GM21390 (cell line): ENCODE measurements around the gene CRTC1.
"Not testable (repeated sequence)": the region's sequence is repeated elsewhere in the genome, so short reads cannot be mapped to it uniquely, and the experiment has no call there.

ENCODE experiments used
- ATAC-seq: cut with Tn5 transposase; IDR thresholded peaks from one replicate; pipeline ENCODE4 v1.9.1; 2021; ENCODE audit not compliant: unreplicated experiment

The CRTC1 gene

DNA sequence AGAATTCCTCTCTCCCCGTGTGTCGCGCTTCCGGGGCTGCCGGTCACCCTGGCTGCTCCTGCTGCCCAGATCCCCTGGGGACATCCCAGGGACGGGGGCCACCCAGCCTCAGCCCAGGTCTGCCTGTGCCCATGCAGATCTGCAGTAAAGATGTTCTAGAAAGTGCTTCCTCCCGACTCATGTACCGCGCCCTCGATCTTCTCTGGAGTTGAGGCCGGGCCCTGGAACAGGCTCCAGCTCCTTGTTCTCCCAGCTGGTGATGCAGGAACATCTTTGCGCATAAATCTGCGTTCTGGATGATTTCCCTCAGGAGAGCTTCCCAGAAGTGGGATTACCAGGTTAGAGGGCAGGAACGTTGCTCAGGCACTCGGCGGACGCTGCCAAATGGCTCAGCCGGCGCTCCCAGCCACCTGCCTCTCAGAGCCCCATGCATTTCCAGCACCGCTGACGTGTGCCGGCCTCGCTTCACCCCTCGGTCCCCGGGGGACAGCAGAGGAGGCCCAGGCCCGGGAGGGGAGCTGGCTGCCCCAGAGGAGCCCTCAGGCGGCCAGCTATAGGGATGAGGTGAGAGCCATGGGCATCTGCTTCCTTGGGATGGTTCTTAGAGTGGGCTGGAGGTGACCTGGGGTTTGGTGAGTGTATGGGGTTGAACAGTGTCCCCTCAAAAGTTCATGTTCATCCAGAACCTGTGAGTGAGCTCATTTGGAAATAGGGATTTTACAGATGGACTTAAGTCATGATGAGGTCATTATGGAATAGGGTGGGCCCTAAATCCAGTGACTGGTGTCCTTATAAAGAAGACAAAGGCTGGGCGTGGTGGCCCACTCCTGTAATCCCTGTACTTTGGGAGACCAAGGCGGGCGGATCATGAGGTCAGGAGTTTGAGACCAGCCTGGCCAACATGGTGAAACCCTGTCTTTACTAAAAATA is 42.6 kb downstream of the CRTC1 start:
- no peak for ATAC-seq

DNA sequence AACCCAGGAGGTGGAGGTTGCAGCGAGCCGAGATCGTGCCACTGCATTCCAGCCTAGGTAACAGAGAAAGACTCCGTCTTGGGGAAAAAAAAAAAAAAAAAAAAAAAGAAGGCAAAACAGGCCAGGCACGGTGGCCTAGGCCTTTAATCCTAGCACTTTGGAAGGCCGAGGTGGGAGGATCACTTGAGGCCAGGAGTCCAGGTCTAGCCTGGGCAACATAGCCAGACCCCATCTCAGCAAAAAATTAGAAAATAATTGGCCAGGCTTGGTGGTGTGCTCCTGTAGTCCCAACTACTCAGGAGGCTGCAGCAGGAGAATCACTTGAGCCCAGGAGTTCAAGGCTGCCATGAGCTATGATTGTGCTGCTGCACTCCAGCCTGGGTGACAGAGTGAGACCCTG is 43.4 kb downstream of the CRTC1 start:
- no peak for ATAC-seq

DNA sequence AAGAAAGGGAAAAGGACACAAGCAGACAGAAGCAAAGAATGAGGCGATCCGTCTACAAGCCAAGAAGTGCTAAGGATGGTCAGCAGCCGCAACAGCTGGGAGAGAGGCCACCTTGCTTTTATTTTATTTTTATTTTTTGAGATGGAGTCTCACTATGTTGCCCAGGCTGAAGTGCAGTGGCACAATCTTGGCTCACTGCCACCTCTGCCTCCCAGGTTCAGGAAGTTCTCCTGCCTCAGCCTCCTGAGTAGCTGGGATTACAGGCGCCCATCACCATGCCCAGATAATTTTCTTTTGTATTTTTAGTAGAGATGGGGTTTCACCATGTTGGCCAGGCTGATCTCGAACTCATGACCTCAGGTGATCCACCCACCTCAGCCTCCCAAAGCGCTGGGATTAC is 44.1 kb downstream of the CRTC1 start:
- not testable (repeated sequence) for ATAC-seq

DNA sequence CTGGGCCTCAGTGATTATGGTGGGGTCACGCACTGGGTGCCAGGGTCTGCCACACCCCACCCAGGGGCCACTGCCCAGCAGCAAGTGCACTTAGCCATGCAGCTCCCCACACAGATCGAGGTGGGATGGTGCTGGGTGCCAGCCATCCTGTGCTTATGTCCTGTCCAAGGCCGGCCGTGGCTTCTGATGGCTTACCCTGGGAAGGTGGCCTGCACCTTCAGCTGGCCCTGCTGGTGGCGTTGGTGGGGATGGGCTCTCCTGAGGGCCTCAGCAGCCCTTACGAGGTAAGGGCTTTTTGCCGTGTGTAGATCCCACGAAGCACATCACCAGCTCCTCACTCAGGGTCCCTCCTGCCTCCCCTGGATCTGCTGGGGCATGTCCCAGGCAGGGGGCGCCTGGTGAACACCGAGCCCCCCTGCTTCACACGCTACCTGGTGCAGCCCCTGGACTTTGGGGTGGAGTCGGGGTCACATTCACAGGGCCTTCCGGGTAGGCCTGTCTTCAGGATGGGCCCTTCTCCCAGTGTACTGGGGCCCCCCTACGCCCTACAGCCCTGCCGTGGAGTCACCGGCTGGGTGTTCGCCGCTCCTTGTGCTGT is 46.6 kb downstream of the CRTC1 start:
- no peak for ATAC-seq

DNA sequence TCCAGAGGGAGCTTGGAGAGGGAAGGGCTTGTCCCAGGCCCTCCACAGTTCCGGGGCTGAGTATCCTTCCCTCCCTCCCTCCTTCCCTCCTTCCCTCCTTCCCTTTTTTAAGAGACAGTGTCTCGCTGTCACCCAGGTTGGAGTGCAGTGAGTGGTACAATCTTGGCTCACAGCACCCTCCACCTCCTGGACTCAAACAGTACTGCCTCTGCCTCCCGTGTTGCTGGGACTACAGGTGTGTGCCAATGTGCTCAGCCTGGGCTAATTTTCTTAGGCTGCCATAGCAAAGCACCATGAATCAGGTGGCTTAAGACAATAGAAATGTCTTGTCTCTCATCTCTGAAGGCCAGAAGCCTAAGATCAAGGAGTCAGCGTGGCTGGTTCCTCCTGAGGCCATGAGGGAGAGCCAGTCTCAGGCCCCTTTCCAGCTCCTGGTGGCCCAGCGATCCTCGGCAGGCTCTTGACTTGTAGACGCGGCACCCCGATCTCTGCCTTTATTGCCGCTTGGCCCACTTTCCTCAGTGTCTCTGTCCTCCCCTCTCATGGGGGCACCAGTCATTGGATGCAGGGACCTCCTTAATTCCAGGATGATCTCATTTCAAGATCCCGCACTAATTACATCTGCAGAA is 47.5 kb downstream of the CRTC1 start:
- ATAC-seq, result no peak

DNA sequence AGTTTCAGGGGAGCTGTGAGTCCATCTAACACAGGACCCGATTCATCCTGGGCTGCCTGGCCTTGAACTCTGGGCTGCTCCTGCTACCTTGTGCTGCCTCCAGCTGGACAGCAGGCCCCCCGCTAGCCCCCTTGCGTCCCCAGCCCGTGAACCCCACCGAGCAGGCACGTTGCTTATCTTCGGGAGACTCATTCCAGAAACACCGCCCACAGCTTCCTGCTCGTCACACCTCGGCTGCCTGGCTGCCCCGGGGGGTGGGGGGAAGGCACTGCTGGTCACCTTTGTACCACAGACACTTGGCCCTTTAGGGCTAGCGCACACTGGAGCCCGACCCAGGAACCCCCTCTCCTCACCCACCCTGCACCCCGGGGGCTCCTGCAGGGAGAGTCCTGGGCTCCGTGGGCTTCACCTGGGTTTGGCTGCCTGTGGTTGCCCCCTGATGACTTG is 48.1 kb downstream of the CRTC1 start:
- no peak for ATAC-seq

DNA sequence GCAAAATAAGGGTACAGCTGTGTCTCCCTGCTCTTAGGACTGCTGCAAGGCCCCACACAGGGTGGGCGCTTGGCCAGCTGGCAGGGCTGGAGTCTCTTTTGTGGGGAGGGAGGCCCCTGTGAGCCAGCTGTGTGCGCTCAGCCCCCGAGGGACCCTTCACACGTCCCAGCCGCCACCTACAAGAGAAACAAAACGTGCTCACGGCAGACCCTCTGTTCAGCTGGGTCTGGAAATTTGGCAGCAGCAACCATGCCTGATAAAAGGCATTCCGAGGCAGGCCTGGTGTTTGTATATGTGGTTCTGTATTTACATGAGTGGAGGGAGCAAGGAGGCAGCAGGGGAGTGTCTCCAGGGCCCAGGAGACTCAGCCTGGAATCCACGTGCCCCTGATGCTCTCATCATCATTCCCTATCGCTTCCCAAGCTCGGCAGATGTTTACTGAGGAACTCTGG is 49.7 kb downstream of the CRTC1 start:
- no peak for ATAC-seq

DNA sequence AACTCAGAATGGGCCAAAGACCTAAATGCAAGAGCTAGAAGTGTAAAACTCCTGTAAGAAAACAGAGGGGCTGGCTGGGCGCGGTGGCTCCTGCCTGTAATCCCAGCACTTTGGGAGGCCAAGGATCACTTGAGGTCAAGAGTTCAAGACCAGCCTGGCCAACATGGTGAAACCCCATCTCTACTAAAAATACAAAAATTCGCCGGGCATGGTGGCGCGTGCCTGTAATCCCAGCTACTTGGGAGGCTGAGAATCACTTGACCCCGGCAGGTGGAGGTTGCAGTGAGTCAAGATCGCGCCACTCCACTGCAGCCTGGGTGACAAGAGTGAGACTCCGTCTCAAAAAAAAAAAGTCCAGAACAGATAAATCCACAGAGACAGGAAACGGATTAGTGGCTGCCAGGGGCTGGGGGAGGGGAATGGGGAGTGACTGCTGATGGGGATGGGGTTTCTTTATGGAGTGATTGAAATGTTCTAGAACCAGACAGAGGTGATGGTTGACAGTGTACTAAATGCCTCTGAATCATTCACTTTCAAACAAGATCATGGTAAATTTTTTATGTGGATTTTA is 50.4 kb downstream of the CRTC1 start:
- ATAC-seq, result not testable (repeated sequence)

DNA sequence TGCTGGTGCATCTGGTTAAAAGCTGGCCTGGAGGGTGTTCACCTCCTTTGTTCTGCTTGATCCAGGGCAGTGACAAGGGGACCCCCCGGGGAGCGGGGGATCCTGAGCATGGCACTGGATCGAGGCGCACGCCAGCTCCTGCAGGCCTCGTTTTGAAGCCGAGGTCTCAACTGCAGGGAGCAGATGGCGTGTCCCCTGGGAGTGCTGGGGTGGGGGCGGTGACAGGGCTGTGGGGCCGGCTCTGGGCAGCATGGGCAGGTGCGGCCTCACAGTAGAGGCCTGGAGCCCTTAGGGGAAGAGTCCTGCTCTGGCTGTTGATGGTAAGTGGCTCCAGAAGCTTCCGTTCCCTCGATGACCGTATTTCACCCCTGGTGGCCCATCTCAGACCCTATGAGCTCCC is 51.8 kb downstream of the CRTC1 start:
- ATAC-seq, result no peak

DNA sequence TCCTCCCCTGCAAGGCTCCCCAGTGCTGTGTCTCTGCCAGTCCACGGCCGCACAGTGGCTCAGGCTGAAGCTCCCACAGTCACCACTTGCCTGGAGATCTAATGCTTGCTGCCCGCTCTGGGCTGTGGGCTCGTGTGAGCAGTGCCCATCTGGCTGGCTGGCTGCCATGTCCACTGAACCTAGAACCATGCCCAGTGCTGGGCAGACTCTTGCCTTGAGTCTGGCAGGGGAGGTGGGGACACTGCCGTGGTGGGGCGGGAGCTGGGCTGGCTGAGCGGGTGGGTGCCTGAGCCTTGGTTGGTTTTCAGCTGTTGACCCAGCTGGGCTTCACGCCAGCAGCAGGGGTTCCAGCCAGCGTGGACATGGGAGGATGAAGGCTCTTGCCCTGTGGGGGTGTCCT is 52.3 kb downstream of the CRTC1 start:
- ATAC-seq, result no peak

DNA sequence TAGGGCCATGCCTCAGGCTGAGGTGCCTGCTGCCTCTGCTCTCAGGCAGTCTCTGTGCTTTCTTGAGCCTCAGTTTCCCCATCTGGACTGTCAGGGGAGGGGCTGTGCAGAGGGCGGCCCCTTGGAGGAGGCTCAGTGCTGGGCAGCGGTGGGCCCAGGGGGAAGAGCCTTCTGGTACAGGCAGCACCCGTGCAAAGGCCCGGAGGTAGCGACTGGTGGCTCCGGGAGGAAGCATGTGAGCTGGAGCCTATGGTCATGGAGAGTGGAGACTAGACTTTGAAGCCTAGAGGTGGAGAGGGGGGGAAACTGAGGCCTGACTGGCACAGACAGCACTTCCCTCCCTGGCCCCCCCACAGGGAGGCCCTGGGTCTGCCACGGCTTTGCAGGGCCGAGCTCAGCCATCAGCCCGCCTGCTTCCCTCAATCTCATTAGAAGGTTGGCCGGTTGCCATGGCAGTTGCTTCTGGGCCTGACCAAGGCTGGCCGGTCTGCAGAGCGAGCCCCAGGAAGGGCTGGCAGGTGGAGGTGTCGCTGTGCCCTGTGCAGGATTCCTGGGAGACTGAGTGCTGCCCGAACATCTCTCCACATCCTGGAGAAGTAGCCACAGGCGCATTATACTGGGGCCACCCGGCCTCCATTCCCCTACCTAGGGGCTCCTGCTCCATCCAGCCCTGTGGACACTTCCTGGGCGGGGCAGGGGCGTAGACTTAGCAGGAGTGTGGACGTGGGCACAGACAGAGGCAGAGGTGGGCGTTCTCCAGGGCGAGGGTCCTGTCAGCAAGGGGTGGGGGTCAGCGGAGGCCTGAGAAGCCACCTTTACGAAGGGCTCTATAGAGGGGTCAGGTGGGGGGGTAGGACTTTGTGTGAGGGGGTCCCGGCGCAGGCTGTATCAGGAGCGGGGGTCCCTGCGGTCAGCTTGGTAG is 53.2 kb downstream of the CRTC1 start:
- ATAC-seq, result no peak

DNA sequence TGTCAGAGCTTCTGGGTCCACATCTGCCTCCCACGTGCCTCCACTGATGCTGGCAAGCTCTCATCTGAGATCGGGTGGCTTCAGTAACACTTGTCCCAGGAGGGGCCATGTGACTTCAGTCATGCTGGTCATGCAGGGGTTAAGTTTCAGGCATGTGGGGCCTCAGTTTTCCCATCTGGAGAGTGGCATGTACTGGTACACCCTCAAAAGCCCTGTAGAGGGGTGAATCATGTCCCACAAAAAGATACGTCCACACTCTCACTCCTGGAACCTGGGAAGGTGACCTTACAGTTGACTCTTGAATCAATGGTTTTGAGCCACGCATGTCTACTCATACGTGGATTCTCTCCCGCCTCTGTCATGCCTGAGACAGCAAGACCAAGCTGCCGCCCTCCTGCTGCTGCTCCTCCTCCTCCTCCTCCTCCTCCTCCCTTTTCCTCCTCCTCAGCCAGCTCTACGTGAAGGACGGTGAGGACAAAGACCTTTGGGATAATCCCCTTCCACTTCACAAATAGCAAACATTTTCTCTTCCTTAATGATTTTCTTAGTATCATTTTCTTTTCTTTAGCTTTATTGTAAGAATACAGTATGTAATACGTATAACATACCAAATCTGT is 54.0 kb downstream of the CRTC1 start:
- ATAC-seq, result no peak

DNA sequence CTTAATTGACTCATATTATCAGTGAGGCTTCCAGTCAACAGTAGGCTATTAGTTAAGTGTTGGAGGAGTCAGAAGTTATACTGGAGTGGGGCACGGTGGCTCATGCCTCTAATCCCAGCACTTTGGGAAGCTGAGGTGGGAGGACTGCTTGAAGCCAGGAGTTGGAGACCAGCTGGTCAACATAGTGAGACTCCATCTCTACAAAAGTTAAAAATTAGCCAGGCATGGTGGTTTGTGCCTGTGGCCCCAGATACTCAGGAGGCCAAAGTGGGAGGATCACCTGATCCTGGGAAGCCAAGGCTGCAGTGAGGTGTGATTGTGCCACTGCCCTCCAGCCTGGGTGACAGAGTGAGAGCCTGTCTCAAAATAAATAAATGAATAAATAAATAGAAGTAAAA is 54.5 kb downstream of the CRTC1 start:
- ATAC-seq, result no peak

DNA sequence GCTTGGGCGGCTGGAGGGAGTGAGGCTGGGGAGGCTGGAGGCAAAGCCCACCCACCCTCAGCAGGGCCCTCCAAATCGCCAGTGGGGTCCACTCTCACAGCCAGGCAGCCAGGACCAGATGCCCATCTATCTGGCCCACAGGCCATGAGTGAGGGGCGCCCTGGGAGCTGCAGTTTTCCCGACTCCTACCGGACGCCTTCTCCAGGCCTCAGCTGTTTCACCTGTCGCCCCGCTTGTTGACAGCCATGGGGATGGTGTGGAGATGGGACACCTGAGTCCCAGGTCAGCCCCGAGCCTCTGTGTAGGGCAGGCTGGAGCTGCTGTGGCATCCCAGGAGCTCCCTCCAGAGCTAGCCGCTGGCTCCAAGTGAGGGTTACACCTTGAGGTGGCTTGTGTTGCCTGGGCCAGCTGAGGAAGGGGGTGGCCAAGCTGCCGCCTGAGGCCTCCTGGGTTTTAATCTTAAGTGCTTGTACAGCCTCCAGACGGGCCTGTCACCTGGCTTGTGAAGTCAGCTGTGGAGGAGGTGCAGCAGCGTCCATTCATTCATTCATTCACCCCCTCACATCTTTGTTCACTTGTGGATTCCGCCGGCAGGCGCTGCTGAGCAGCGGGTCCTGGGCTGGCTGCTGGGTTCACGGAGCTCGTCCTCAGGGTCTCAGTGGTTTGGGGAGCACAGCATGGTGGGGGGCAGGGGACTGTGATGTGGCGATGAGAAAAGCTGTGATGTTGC is 55.6 kb downstream of the CRTC1 start:
- ATAC-seq, result no peak

DNA sequence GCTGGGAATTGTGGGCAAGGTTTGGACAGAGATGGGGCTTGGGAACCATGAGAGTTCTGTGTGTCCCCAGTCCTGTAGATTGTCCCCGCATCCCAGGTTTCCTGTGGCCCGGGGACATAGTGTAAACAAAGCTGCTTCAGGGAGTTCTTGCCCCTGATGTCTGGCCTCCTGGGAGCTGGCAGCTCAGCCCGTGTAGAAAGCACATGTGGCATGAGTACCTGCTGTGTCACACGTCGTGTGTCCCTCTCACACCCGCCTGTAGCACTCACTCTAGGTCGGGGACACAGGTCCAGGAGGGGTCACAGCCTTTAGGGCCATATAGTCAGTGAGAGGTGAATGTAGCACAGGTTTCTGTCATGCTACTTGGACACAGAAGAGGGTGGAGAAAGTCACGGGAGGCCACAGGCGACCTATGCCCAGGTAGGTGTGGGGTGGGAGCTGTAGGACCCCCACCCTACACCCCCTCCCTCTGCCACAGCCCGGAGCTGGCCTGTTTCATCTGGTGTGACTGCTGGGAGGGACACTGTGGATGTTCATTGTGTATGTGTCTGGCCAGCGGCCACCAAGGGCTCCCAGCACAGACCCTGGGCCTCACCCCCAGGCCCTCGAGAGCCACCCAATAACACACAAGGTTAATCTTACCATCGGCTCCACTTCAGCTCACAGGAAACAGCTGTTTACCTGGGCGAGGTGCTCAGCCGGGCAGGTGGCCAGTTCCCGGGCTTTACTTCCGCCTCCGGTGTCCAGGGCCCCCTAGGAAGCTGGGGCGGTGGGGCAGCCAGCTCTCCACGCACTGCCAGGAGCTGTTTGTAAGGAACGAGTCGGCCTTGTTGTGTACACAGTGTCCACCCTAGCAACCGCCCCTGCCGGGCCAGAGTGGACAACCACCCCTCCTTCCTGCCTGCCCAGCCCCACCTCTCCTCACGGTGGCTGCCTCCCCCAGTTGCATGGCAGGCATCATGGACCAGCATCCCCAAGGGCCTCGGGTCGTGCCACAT is 57.9 kb downstream of the CRTC1 start:
- no peak for ATAC-seq

DNA sequence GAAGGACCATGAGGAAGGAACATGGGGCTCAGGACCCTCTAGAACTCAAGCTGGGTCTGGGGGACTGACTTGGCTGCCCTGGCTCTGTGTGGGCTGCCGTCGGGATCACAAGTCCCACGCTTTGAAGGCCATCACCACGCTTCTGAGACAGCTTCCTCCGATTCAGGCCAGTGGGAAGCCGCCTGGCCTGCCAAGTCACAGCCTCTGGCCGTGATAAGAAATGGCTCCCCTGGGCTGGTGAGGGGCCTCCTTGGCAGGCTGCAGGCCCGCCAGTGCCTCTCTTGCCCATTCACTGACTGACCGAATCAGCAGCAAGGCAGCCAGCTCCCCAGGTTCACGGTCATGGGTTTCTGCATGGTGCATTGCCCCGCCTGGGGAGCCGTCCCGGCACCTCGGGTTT is 58.8 kb downstream of the CRTC1 start:
- no peak for ATAC-seq

DNA sequence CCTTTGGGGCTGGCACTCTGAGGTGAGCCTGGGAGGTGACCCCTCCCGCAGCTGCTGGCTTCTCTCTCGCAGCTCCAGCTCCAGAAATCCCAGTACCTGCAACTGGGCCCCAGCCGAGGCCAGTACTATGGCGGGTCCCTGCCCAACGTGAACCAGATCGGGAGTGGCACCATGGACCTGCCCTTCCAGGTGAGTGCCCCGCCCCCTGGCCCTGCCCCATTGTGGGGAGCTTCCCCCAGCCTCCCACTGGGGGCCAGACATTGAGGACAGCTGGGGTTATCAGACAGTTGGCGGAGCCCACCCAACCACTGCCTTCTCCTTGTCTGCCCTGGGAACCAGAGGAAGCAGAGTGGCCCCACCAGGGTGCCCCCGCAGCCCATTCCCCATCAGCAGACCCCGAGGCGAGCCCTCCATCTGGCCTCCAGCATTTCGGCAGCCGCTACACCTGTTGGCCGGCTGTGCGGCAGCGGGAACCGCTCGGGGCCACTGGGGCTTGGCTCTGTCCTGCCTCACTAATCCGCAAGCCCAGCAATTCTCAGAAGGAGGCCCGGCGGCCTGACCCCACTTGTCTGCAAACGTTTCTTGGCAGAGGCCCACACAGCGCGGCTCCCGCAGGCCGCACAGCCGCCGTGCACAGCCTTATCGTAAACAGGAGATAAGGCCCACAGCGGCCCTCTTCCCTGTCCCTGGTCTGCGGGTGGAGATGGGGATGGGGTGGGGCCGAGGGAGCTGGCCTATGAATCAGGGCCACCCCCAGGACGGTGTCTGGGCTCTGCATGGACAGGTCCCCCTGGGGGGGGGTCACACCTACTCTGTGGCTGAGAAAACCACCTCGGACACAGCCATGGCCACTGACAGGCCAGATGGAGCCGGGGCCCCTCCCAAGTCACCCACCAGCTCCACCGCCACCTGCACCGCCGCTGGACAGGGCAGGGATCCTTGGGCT is 59.6 kb downstream of the CRTC1 start:
- no peak for ATAC-seq
